ENCODE measurements around the gene MAN2B1. TPM values are rescaled to one million over a fixed set of nuclear protein-coding genes. Genes with fewer than 3 reads are reported as not detected.

Gene MAN2B1
- total and polyA plus RNA-seq, 2 donors from 2014 or later: 63.9 to 90.5 TPM

DNA sequence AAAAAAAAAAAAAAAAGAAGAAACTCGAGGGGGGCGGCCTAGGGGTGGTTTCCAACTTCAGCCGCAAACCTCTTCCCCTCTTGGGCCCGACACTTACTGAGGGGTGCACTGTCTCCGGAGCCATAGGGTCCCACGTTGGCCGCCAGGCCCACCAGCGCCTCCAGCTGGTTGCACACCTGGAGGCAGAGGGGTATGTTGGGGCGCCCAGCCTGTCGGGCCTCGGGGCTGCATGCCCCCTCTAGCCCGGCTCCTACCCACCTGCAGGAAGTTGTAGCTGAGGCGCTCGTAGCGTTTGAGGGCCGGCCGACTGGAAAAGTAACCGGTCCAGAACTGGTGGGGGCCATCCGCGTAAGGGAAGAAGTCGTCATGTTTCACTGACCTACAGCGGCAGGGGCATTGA is 8.6 kb downstream of the MAN2B1 start:
- H3K4me3 ChIP-seq (ENCODE audit: low read length in 3 of 3): no peak overlapping the region
- no peaks in the 10 kb centered on the region for H3K9me3 ChIP-seq (ENCODE audit: control insufficient read depth in 2 of 3, insufficient read depth in 1 of 3, low read length in 3 of 3)
- no peak for FAIRE-seq
- peaks cover 5 to 10% (median 6%) of the 10 kb centered on the region in 3 donors for H3K36me3 ChIP-seq (ENCODE audit: control insufficient read depth in 2 of 3, insufficient read depth in 3 of 3, low read length in 3 of 3)
- TF ChIP-seq, protein P1, sequence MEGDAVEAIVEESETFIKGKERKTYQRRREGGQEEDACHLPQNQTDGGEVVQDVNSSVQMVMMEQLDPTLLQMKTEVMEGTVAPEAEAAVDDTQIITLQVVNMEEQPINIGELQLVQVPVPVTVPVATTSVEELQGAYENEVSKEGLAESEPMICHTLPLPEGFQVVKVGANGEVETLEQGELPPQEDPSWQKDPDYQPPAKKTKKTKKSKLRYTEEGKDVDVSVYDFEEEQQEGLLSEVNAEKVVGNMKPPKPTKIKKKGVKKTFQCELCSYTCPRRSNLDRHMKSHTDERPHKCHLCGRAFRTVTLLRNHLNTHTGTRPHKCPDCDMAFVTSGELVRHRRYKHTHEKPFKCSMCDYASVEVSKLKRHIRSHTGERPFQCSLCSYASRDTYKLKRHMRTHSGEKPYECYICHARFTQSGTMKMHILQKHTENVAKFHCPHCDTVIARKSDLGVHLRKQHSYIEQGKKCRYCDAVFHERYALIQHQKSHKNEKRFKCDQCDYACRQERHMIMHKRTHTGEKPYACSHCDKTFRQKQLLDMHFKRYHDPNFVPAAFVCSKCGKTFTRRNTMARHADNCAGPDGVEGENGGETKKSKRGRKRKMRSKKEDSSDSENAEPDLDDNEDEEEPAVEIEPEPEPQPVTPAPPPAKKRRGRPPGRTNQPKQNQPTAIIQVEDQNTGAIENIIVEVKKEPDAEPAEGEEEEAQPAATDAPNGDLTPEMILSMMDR (IDR thresholded peaks at IDR 0.05; ENCODE audit: borderline replicate concordance, extremely low read depth, insufficient read depth): no peak
- H3K27ac ChIP-seq (ENCODE audit: low read depth in 2 of 2, low read length in 2 of 2): no peak overlapping the region
- H3K4me1 ChIP-seq (ENCODE audit: control insufficient read depth in 2 of 3, insufficient read depth in 2 of 3, low read depth in 1 of 3, low read length in 3 of 3): no peaks in the 10 kb centered on the region
- peak in 1 of 5 donors; percentile 47 for DNase-seq
- H3K27me3 ChIP-seq (ENCODE audit: control insufficient read depth, insufficient read depth, low read length): no peaks in the 10 kb centered on the region
- intact Hi-C loops (cut with DNase I): no loop called here
- no peak overlapping the region for H3K9ac ChIP-seq (ENCODE audit: low read length in 3 of 3)

DNA sequence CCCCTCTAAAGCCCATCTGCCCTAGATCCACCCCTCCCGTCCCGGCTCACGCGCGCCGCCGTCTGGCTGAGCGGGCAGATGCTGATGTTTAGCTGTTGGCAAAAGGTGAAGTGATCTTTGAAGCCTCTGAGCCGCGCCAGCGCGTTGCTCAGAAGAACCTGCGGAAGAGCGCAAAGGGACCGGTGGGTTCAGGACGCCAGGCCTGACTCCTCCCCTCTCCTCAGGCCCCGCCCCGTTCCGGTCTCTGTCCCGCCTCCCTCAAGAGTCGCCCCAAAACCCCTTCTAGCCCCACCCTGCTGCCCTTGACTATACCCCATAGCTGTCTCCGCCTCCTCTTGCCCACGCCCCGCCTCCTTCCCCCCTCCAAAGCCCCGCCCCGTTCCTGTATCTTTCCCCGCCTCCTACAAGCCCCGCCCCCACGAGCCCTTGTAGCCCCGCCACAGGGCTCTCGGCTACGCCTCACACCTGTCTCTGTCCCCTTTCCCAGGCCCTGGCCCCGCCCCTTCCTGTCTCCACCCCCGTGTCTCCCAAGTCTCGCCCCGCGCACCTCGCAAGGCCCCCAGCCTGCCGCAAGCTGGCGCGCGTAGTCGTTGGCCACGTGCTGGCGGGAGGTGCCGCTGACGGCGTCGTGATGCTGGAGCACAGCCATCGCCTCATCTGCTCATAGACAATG is 9.5 kb downstream of the MAN2B1 start:
- FAIRE-seq (no peak), DNase-seq (peak in 1 of 5 donors; percentile 61)
- Histone ChIP-seq H3K27ac (ENCODE audit: low read depth in 2 of 2, low read length in 2 of 2) (no peak overlapping the region), H3K4me3 (ENCODE audit: low read length in 3 of 3) (no peak overlapping the region), H3K9me3 (ENCODE audit: control insufficient read depth in 2 of 3, insufficient read depth in 1 of 3, low read length in 3 of 3) (no peaks in the 10 kb centered on the region), H3K36me3 (ENCODE audit: control insufficient read depth in 2 of 3, insufficient read depth in 3 of 3, low read length in 3 of 3) (peaks cover 5 to 10% (median 6%) of the 10 kb centered on the region in 3 donors), H3K27me3 (ENCODE audit: control insufficient read depth, insufficient read depth, low read length) (no peaks in the 10 kb centered on the region), H3K4me1 (ENCODE audit: control insufficient read depth in 2 of 3, insufficient read depth in 2 of 3, low read depth in 1 of 3, low read length in 3 of 3) (no peaks in the 10 kb centered on the region), H3K9ac (ENCODE audit: low read length in 3 of 3) (no peak overlapping the region)
- intact Hi-C loops (cut with DNase I): no loop called here
- TF ChIP-seq, protein P1 (IDR thresholded peaks at IDR 0.05; ENCODE audit: borderline replicate concordance, extremely low read depth, insufficient read depth): no peak

DNA sequence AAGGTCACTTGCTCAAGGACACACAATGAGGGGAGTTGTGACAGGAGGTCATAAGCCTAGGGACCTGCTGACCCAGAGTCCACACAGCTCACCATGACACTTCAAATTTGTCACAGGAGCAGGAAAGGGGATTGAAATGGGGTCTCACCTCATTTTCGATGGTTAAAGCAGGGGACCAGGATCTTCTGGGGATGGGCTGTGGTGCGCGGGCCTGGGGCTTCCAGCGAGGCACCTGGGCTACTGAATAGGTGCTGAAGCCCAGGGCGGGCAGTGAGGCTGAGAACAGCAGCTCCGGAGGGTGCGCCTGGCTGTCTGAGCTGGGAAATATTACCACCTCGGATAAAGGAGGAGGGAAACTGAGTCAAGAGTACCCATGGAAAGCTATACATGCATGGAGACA is 11.0 kb downstream of the MAN2B1 start:
- no peak for FAIRE-seq
- DNase-seq: no peak
- intact Hi-C loops (cut with DNase I): no loop called here
- Histone ChIP-seq H3K9ac (ENCODE audit: low read length in 3 of 3) (no peak overlapping the region), H3K27me3 (ENCODE audit: control insufficient read depth, insufficient read depth, low read length) (no peaks in the 10 kb centered on the region), H3K4me1 (ENCODE audit: control insufficient read depth in 2 of 3, insufficient read depth in 2 of 3, low read depth in 1 of 3, low read length in 3 of 3) (no peaks in the 10 kb centered on the region), H3K36me3 (ENCODE audit: control insufficient read depth in 2 of 3, insufficient read depth in 3 of 3, low read length in 3 of 3) (peaks cover 2 to 10% (median 6%) of the 10 kb centered on the region in 3 donors), H3K27ac (ENCODE audit: low read depth in 2 of 2, low read length in 2 of 2) (no peak overlapping the region), H3K4me3 (ENCODE audit: low read length in 3 of 3) (no peak overlapping the region), H3K9me3 (ENCODE audit: control insufficient read depth in 2 of 3, insufficient read depth in 1 of 3, low read length in 3 of 3) (no peaks in the 10 kb centered on the region)
- TF ChIP-seq, protein P1 (IDR thresholded peaks at IDR 0.05; ENCODE audit: borderline replicate concordance, extremely low read depth, insufficient read depth): no peak
